Left ventricle myocardium inferior (tissue), 1 donor: ENCODE measurements around the gene KAT7. TPM values are rescaled to one million over a fixed set of nuclear protein-coding genes. Genes with fewer than 3 reads are reported as not detected.
A peak's percentile ranks its signal among the peaks of the same experiment; 100 is the strongest.

Source experiments
- DNase-seq: peaks from one replicate; pipeline ENCODE4 v3.0.0-alpha.2; 2020
- H3K27ac ChIP-seq: fragments of 200-600 bp; replicated peaks from 2 replicates; pipeline ENCODE4 v1.8.0; 2021
- H3K27me3 ChIP-seq: fragments of 200-600 bp; 2 replicates; pipeline ENCODE4 v1.8.0; 2021; ENCODE audit warnings: low read depth
- H3K36me3 ChIP-seq: fragments of 200-600 bp; 2 replicates; pipeline ENCODE4 v1.8.0; 2021
- H3K4me1 ChIP-seq: fragments of 200-600 bp; 2 replicates; pipeline ENCODE4 v1.8.0; 2021
- H3K4me3 ChIP-seq: fragments of 200-600 bp; 2 replicates; pipeline ENCODE4 v1.8.0; 2021; ENCODE audit warnings: mild to moderate bottlenecking, moderate library complexity
- H3K9me3 ChIP-seq: fragments of 200-600 bp; replicated peaks from 2 replicates; pipeline ENCODE4 v1.8.0; 2021
- CTCF ChIP-seq: fragments of 200-600 bp; IDR thresholded peaks from 2 replicates; pipeline ENCODE4 v1.8.0; 2021; ENCODE audit warnings: antibody characterized with exemption, mild to moderate bottlenecking, borderline replicate concordance
- intact Hi-C: fragments of 100-400 bp; cut with micrococcal nuclease; formaldehyde crosslinking; loops from one replicate; pipeline ENCODE4 v1.11.0; 2022
- total RNA-seq: library from RNA; stranded (reverse); fragmentation: NEBNext Ultra II Directional; extraction: Animal tissue kit (Norgen Biotek cat#: 25700); gene quantifications from one replicate; pipeline ENCODE4 v1.2.1, GENCODE V29; 2021
- donor health status: DM: no; HTN: yes; CAD: no; lungs with severe emphysema.

The KAT7 gene
- total RNA-seq, 1 donor from 2014 or later = 52.6 TPM

DNA sequence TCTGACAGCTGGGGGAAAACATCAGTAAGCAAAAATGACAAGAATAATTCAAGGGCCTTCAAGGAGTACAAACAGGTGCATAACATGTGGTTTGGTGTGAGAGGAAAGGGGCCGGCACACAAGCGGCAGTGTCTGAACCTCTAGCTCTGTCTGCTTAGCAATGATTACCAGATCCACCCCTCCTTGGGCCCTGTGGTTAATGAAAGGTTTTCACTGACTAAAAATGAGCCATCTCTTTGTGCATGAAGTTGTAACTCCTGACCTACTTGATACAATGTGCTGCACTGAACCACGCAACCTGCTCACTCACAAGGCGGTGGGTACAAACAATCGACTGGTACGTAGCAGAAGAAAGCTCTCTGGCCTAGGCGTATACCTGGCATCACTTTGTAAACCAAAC lies 39.7 kb upstream of the KAT7 start:
- H3K4me3 ChIP-seq = no peak overlapping the region
- H3K36me3 ChIP-seq = no peaks in the 10 kb centered on the region
- H3K9me3 ChIP-seq = no peaks in the 10 kb centered on the region
- TF ChIP-seq CTCF = no peak
- no peak overlapping the region for H3K27ac ChIP-seq
- no peaks in the 10 kb centered on the region for H3K27me3 ChIP-seq
- H3K4me1 ChIP-seq = peaks cover 64% of the 10 kb centered on the region
- intact Hi-C loops = no loop called here
- DNase-seq = no peak

GRCh38 chr17:49749730-49750129 lies 38.8 kb upstream of the KAT7 start:
- H3K9me3 ChIP-seq = no peaks in the 10 kb centered on the region
- no peak overlapping the region for H3K4me3 ChIP-seq
- no peak overlapping the region for H3K27ac ChIP-seq
- no peaks in the 10 kb centered on the region for H3K36me3 ChIP-seq
- TF ChIP-seq CTCF = no peak
- peaks cover 64% of the 10 kb centered on the region for H3K4me1 ChIP-seq
- H3K27me3 ChIP-seq = no peaks in the 10 kb centered on the region
- intact Hi-C loops = no loop called here
- DNase-seq = no peak

DNA sequence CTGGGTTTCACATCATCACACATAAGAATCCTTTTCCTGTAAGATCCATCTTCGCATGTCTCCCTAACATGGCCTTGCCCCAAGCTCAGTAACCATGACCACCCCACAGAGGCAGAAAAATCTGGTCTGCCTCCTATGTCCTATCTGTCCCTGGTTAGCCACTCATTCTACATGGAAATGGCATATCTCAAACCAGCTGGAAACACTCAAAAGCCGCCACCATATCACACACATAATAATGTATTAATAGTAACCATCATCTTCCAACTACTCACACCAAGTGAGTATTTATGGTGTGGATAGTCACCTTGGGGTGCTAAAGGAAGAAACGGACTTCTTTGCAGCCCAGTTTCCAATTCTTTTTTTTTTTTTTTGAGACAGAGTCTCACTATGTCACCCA lies 36.0 kb upstream of the KAT7 start:
- Histone ChIP-seq H3K9me3 (no peaks in the 10 kb centered on the region), H3K27ac (peak overlapping the region; percentile 57), H3K36me3 (no peaks in the 10 kb centered on the region), H3K4me1 (peaks cover 64% of the 10 kb centered on the region), H3K27me3 (no peaks in the 10 kb centered on the region), H3K4me3 (no peak overlapping the region)
- DNase-seq = no peak
- no peak for TF ChIP-seq CTCF
- intact Hi-C loops = no loop called here

DNA sequence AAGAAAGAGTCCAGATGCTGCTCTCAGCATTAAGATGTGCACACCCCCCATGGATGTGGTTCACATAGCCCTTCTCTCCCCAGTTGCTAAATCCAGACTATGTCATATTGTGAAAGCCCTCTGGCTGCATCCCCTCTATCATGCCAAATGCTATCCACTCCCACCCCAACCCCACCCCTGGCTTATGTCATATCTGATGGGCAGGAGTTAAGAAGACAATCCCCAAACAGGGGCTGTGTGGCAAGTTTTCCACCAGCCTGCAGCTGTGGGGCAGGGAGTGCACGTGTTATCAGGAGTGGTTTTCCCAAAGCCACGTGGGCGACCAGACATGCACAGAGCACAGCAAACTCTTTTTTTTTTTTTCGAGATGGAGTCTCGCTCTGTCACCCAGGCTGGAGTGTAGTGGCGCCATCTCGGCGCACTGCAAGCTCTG lies 34.5 kb upstream of the KAT7 start:
- DNase-seq = peak; percentile 46
- H3K27me3 ChIP-seq = no peaks in the 10 kb centered on the region
- peak overlapping the region; percentile 56 for H3K27ac ChIP-seq
- intact Hi-C loops = no loop called here
- no peaks in the 10 kb centered on the region for H3K9me3 ChIP-seq
- no peak for TF ChIP-seq CTCF
- H3K4me1 ChIP-seq = peaks cover 72% of the 10 kb centered on the region
- H3K4me3 ChIP-seq = no peak overlapping the region
- no peaks in the 10 kb centered on the region for H3K36me3 ChIP-seq

GRCh38 chr17:49755663-49756283 lies 32.7 kb upstream of the KAT7 start:
- H3K27ac ChIP-seq = peak overlapping the region; percentile 13
- DNase-seq = no peak
- peaks cover 82% of the 10 kb centered on the region for H3K4me1 ChIP-seq

More at GRCh38 chr17:49755663-49756283, 32.7 kb upstream of the KAT7 start:
- TF ChIP-seq CTCF = no peak
- intact Hi-C loops = no loop called here
- H3K36me3 ChIP-seq = no peaks in the 10 kb centered on the region
- no peaks in the 10 kb centered on the region for H3K9me3 ChIP-seq
- no peaks in the 10 kb centered on the region for H3K27me3 ChIP-seq
- H3K4me3 ChIP-seq = no peak overlapping the region
